Urothelium cell line (cell line): ENCODE measurements around the gene NR1I3.

Experiments used
- DNase-seq: peaks from one replicate; pipeline ENCODE4 v3.0.0; 2011; ENCODE audit warnings: low spot score, mixed read lengths
- FAIRE-seq: peaks from 2 replicates; lab custom pipeline; 2011; peaks lifted over from hg19 to GRCh38; lab: Jason Lieb, UNC

NR1I3 gene

DNA sequence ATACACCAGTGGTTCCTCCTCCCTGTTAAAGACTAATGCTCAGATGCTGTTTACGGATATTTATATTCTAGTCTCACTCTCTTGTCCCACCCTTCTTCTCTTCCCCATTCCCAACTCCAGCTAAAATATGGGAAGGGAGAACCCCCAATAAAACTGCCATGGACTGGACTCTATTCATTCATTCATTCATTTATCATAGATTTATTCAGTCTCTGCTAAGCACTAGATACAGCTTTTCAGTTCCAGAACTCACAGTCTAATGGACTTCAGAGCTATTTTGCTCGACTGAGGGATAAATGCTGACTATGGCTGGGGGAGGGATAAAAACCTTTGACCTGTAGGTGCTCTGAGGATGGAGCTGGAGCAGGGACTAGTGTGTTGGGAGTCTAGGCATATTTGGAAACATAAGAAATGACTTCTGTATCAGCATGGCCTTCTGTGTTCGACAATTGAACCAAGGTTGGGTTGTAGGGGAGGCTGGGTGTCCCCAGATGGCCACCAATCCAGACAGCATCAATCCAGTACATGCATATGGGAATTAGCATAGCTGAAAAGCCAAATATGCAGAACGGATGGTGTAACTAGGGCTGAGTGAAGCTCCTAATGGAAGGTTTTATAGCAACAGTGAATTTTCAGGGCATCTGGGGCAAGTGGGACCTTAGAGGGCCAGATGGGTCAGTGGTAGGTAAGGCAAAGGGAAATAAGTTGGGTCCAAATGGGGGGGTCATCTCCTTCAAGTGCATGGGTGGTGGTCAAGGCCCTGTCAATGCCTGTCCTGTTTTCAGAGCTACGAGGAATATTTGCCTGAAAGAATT, 18.7 kb downstream of the NR1I3 start:
- DNase-seq (no peak), FAIRE-seq (no peak)

DNA sequence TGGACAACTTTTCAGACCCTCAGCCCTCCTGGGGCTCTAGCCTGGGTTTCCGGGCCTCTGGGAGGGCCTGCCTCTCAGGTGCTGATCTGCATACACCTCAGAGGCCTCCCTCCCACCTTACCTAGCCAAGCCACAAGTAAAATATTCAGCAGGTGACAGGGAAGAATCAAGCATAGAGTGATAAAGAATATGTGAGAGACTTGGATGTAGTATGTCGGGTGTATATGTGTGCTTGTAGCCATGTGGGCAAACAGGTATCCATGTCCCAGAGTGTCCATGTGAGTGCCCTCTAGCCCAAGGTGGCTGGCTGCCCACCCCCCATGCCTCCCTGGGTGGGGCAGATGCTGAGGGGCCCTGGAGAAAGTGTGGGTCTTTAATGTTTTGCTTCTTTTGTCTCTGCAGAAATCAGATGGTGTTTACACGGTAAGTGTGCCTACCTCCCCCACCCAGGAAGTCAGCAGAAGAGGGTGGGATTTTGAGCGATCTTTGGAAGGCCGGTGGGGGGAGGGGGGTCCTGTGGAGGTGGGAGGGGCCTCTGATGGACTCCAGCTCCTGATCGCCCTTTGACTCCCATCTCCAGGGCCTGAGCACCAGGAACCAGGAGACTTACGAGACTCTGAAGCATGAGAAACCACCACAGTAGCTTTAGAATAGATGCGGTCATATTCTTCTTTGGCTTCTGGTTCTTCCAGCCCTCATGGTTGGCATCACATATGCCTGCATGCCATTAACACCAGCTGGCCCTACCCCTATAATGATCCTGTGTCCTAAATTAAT, 19.5 kb downstream of the NR1I3 start:
- DNase-seq (no peak), FAIRE-seq (no peak)

DNA sequence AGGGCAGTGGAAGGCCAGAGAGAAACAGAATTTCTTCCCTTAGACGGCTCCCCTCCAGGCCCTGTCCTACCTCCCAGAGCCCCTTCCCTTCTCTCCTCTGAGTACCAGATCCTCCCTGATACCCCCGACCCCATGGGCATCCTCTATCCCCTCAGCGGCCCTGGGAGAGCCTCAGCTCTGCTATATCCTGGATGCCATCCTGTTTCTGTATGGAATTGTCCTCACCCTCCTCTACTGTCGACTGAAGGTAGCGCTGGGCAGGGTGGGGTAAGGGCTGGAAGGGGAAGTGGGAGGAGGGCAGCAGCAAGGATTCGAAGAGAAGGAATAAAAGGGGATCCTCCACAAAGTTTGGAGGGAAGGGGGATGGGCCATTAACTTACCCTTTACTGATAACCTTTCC, 20.2 kb downstream of the NR1I3 start:
- DNase-seq = no peak
- FAIRE-seq = no peak

DNA sequence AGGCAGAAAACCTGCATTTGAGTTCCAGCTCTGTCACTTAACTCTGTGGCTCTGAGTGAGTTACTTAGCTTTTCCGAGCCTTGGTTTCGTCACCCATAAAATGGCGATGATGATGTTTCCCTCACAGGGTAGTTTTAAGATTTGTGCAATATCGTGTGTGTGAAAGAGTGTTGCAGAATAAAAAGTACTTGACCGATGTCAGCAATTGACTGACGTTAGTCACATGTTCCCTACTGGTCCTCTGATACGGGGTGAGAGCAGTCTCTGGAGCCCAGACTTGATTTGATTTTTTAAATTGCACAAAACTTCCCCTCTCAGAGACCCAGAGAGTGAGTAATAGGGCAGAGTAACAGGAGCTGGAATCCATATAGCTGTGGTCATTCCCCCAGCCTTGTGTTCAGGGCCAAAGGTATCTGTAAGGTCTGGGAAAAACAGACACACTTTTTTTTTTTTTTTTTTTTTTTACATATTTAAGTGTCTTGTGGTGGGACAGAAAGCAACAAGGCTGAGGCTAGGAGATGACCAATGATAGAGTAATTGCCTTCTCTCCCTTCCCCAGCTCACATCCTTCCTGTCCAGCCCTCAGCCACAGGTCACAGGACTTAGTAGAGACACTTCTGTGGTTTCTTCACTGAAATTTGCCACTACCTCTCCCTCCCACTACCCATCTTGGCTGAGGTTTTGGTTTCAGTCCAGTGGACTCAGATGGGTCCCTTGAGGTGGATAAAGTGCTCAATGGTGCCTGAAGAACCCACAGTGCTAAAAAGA, 20.9 kb downstream of the NR1I3 start:
- DNase-seq = no peak
- no peak for FAIRE-seq

DNA sequence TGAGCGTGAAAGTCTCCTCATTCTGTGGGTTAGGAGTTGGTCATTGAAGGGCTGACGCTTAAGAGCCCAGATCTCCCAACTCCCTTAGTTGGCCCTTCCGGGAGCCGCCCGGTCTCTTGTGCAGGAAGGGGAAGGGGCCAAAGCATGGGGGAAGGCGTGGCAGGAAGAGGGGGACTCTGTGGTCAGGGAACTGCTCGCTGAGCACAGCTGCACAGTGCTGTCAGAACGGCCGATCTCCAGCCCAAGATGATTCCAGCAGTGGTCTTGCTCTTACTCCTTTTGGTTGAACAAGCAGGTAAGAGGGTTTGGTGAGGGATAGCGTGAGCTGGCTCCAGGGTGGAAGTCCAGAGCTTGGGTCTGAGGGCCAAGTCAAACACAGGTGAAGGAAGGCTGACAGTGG, 22.9 kb downstream of the NR1I3 start, which contains the start of gene FCER1G:
Gene FCER1G, plus strand, starts transcription at position 220 of the 400 bp plus-strand sequence. Its CDS starts 27 bp downstream, at position 247.
- FAIRE-seq (no peak), DNase-seq (no peak)

DNA sequence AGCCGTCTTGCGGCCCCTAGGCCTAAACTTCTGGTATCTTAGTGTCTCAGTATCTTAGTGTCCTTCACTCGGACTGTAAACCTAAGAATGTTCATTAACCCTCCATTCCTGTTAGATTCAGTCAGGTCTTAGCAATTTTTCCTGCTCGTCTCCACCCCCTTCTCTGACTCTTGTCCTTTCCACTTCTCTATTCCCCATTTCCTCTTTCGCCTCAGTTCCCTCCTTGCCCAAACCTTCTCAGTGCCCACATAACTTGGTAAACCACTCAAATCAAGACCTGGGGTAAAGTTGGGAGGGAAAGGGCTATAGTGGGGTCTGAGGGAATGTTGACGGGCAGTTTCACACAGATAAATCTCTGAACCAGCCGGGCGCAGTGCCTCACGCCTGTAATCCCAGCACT, 23.6 kb downstream of the NR1I3 start:
- FAIRE-seq (no peak), DNase-seq (no peak)

DNA sequence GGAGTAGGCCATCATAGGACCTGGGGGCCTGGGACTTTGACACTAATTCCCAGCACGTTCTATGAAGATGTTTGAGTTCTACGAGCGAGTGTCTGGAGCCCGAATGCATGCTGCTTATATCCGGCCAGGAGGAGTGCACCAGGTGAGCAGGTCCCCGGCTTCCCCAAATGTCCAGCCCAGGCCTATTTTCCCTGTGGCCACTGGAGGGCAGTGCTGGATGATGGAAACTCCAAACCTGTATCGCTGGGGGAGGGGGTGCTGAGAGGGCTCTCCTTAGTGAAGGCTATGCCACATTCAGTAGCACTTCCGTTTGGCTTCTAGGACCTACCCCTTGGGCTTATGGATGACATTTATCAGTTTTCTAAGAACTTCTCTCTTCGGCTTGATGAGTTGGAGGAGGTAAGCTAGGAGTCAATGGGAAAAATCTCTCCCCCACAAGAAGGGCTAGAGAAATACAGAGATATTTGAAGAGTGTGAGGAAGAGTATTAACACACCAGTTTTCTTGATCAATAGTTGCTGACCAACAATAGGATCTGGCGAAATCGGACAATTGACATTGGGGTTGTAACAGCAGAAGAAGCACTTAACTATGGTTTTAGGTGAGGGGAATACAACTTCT, 28.1 kb downstream of the NR1I3 start:
- FAIRE-seq (no peak), DNase-seq (peak; percentile 85)

DNA sequence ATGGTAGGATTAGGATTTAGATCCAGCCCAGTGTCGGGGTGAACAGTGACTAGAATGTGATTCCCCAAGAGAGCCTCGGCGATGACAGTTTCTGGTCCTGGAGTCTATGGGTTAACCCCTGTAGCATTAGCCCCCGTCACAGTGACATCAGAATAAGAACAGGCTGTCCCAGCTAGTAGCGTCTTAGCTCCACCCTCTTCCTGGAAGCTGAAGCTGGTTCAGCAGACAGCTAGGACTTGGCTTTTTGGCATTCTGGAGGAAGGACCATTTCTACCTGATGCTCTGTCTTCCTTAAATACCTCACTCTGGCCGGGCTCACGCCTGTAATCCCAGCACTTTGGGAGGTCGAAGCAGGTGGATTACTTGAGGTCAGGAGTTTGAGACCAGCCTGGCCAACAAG, 30.8 kb downstream of the NR1I3 start:
- DNase-seq (no peak), FAIRE-seq (no peak)

DNA sequence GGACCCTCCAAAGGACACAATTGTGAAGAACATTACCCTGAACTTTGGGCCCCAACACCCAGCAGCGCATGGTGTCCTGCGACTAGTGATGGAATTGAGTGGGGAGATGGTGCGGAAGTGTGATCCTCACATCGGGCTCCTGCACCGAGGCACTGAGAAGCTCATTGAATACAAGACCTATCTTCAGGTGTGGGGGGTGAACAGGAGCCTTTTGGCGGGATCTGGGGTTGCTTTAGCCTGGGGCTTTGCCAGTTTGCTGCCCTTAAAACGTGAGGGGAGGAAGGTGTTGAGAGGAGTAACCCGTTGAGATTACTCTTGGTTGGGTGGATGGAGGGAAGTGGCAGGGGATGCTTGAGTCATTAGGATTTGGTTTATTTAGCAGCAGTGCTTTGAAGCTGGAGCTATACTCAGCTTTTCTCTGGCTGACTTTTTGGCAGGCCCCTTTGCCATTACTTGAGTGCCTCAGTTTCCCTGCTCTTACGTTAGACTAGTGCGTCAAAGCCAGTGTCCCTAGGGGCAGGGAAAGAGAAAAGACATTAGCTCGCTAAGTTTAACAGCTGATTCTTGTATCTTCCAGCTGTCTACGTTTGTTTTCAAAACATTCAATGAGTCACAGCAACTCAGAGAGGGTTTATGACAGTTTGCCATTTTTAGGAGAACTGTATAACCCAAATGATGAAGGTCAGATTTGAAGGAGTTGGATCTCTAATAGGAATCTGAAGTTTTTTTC, 31.4 kb downstream of the NR1I3 start:
- DNase-seq = no peak
- no peak for FAIRE-seq

DNA sequence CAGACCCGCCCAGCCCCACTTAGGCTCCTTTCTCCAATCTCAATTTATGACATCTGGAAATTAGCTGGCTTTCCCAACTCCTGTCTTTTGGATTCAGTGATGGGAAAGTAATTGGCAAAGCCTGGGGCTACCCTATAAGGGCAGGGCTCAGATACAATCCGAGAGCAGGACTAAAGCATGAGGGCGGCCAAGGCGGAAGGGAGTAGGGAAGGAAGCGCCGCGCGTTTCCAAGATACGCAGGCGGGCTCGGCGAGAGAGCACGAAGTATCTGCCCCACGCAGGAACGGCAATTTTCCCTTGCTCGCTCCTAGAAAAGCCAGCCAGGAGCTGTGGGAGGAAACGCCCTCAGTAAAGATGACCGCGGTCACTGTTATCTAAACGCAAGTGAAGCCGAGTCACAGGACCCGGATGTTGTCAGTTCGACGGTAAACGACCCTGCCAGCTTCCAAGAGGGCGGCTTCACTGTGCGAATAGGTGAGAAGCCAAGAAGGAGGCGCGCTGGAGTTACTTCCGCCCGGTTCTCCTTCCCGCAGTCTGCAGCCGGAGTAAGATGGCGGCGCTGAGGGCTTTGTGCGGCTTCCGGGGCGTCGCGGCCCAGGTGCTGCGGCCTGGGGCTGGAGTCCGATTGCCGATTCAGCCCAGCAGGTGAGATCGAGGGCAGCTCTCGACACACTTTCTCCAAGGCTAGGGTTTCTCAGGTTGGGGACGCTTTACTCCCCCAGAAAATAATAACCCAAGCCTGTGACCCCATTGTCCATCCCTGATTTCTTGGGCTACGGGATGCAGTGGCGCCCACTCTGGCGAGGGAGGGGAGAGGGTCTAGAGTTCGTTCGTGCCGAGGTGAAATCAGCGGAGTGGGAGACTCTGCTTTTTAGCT, 35.9 kb downstream of the NR1I3 start, which contains the start of gene NDUFS2:
Gene NDUFS2, plus strand, starts transcription at position 532 of the 877 bp plus-strand sequence. Its CDS starts 19 bp downstream, at position 551.
- DNase-seq (peak; percentile 96), FAIRE-seq (no peak)

DNA sequence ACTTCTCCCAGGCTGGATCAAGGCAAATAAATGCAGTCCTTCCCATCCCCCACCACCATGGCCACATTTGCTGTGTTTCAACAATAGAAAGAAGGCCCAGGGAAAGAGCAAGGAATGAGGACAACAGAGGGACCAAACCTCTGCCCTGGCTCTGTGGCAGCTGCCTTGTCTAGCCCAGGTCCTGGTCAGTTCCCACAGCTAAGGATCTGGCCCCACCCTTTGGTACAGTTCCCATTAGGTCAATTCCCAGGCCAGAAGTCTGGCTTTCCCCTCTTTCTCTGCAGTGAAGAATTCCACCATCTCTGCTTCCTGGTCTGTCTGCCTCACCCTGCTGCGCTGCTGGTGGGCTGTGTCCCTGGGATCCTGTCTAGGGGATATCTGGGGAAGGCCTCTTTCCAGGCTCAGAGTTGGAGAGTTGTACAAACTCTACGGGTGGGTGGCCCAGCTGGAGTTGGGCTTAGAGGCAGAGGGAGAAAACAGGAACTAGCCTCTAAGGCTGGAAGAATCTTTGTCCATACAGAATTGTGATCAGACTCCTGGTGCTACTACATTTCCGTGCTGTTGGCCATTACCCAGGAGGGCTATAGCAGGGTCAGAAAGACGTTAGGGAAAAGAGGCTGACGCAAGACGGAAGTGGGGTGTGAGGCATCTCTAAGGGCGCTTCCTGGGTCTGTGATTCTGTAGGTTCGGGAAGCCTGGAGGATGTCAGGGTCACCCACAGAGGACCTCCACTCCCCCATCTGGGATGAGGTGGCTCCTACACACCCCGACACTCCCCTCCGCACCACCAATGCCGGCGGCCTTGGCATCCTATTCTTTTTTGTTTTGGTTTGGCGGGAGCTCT, 36.8 kb downstream of the NR1I3 start:
- DNase-seq = no peak
- FAIRE-seq = no peak

DNA sequence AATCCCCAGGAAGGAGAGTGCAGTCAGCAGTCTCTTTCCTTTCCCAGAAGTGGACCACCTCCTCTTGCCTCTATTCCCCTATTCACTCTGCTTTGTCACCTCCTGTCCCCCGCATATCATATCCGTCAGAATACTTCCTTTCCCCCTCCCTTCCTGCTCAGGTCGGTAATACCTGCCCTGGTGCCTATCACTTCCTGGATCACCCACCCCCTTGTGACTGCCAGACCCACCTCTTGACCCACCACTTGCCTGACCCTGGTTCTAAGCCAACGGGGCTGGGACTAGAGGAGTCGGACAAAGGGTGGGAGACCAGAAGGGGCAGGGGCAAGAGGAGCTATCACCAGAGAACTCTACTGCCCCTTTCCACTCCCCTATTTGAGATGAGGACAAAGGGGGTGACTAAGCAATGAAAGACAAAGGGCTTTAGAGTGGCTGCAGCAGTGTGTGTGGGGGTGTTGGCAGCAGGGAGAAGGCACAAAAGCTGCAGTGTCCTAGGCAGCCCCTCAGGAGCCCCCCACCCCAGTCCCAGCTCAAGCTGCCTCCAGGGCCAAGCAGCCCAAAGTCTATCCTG, 37.5 kb downstream of the NR1I3 start:
- DNase-seq = no peak
- no peak for FAIRE-seq

DNA sequence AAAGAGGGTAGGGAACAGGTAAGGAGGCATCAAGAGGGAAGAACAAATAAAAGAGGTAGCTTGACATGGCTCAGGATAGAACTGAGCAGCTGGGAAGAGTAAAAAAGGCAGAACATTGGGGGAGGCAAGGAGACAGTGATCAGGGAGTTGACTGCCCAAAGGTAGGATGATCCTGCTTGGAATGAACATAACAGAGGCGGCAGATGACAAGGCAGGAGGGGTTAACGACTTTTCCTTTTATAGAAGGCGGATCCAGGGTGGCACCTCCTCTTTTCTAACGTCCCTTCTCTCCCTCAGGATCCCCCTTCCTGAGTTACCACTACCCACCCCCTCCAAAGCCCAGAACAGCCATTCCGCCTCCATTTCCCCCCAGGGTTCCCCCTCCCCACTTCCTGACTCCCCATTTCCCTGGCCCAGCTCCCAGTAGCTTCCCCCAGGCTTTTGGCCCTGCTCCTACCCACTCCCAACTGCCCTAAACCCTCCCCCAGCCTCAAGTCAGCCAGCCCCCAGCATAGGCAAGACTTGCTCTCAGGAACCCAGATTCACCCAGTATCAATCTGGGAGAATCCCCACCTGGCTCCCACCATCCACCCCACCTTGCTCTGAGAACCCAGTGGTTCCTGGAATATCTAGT, 38.4 kb downstream of the NR1I3 start:
- no peak for DNase-seq

DNA sequence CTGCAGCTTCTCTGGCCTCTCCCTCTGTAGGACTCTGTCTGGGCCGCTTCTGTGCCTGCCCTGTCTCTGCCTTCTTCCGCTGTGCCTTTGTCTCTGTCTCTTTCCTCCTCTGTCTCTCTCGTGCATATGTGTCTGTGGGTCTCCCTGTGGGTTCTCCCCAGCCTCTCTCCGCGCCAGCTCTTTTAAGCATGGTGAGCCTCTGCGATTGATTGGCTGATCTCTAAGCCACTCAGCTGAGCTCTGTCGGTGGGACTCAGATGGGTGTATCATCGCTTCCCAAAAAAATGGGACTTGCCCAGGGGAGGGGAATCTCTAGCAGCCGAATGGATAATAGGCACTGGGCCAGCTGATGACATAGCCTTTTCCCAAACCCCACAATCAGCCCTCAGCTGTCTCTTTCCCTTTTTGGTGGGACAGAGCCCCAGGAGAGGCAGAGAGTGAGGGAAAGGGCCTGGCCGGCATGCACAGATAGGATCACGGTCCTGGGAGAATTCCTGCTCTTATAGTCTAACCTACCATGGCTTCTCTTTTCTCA, 39.0 kb downstream of the NR1I3 start, which contains the start of gene ADAMTS4:
Gene ADAMTS4, minus strand, starts transcription at position 158 of the 535 bp plus-strand sequence. CDS start 427 bp downstream, outside the sequence.
- DNase-seq (no peak), FAIRE-seq (no peak)

More for the DNA sequence above, 38.4 kb downstream of the NR1I3 start:
- FAIRE-seq = no peak

DNA sequence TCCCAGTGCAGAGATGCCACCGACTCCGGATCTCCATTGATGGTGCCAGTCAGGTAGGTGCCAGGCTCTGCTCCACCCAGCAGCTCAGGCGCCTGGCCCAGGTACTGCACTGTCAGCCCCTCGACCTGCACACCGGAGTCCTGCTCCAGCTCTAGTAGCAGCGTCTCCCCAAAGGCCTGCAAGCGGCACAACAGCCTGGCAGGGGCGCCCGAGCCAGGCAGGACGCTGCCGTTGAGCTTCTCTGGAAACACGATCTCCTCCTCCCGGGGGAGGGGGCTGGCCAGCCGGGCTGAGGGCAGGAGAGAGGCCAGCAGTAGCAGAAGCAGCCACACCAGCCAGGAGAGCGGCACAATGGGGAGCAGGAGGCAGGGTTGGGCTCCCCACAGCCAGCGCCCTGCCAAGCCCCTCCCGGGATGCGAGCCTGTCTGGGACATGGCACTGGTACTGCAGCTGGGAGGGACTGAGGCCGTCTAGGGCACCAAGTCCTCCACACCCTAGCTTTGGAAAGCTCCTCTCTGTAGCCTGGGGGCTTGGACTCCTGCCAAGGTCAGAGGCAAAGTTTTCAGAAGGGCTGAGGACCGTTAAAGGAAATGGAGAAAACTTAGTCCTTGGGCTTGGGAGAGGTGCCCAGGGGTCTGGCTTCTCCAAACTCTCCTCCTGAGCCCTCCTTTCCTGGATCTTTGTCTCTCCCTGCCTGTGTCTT, 39.7 kb downstream of the NR1I3 start:
- FAIRE-seq (no peak), DNase-seq (no peak)

DNA sequence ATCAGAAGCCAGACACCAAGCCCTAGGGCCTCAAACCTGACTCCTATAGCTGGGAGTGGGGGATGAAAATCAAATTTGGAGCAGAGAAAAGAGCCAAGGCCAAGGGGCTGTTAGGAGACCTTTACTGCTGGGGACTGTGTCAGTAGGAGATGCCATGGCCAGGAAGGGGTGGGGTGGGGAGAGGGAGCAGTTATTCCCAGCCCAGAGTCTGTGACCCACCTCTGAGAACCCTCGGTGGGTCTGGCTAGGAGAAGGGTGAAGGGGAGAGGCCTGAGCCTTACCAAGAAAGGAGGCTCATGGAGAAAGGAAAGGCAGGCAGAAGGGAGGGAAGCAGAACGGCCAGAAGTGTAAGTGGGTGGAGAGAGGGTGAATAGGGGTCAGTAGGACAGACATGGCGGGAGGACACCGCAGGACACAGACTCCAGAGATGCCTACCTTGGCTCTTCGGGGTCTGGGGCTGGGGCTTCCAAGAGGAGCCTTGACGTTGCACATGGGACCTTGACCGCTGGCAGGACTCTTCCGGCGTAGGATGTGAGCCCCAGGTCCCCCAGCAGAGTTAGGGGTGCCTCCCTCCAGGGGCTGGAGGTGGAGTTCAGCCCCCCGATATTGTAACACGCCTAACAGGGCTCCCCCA, 40.3 kb downstream of the NR1I3 start:
- DNase-seq (no peak), FAIRE-seq (no peak)
